HG03103 (cell line): ENCODE measurements around the gene POLA1.

Source experiments
- ATAC-seq: cut with Tn5 transposase; IDR thresholded peaks from one replicate; pipeline ENCODE4 v1.9.1; 2021; ENCODE audit warnings: low read depth; ENCODE audit not compliant: unreplicated experiment

POLA1 gene

GRCh38 chrX:24965372-24965771 lies 271.7 kb downstream of the POLA1 start:
- ATAC-seq = no peak

GRCh38 chrX:24969812-24970211 lies 276.1 kb downstream of the POLA1 start:
- ATAC-seq = no peak

- ATAC-seq = no peak
Measured at GRCh38 chrX:24979081-24979480, 285.4 kb downstream of the POLA1 start.

DNA sequence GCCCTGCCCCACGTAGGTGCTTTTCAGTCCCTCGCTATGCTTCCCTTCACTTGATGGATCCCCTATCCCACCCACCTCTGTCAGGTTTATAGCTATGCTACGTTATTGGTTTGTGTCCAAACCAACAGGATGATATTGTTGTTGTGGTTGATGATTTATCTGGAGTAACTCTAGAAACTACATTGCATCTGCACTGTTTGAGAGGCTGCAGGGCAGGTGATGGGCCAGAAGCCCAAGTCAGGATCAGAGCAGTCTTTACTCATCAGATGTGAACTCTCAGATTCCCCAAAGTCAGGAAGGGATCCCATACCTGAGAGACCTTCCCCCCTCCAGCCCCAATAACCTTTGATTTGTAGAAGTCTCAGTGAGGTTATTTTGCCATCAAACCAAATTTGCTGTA lies 287.3 kb downstream of the POLA1 start:
- no peak for ATAC-seq

DNA sequence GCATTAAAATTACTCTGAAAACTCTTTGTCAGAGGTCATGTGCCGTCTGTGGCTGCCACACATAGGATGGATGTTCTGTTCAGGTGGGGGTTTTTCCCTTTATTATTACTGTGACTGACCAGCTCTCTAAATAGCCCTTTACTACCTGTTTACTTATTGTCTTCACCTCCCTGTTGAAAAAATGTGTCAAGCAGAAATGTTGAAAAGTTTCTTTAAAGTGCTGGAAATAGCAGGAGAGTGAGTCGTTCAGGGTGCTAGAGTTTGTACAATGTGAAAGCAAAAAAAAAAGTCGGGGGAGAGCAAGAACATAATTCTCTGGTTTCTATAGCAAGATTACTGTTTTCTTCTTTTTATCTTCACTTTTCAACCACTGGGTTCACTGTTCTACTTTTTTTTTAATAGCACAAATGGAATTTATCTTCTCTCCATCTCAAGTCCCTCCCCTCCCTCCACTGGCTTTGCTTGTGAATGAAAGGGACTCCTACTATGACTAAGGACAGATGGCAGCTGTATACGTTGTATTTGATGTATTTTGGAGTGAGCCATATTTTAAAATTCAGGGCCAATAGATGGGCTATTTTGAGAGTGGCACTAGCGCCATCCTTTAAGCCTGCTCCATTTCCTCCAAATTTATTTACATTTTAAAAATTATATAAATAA lies 288.7 kb downstream of the POLA1 start:
- ATAC-seq = no peak

DNA sequence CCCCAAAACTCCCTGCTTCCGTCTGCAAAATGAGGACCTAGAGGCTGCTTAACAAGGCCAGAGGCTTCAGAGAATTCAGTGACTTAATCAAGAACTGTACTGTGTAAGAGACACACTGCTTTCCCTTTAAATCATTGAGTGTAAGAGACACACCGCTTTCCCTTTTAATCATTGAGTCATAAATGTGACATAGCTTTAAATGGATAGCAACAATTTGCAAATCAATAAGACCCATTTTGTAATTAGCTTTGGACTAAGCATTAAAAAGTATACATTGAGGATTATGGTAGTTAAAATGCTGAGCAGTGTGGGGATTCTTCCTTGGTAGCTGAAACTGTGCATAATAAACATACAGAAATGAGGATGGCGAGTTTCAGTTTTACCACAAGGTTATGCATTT lies 290.2 kb downstream of the POLA1 start:
- ATAC-seq = no peak

DNA sequence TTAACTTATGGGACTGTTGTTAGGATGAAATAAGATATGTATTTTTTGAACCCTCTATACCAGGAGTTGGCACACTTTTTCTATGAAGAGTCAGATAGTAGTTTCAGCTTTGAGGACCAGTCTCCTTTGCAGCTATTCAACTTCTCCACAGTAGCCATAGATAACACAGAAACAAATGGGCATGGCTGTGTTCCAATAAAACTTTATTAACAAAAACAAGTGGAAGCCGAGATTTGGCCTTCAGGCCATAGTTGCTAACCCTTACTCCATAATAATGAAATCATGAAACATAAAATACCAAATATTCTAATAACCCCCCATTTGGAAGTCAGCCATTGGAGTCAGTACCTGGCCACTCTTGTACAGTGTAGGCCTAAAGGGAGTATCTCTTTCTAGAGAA lies 291.4 kb downstream of the POLA1 start:
- ATAC-seq = no peak

- no peak for ATAC-seq
Measured at GRCh38 chrX:24987731-24988130, 294.0 kb downstream of the POLA1 start.

- ATAC-seq = no peak
Measured at GRCh38 chrX:24988314-24988713, 294.6 kb downstream of the POLA1 start.

- ATAC-seq = no peak
Measured at GRCh38 chrX:24990535-24990934, 296.8 kb downstream of the POLA1 start.

DNA sequence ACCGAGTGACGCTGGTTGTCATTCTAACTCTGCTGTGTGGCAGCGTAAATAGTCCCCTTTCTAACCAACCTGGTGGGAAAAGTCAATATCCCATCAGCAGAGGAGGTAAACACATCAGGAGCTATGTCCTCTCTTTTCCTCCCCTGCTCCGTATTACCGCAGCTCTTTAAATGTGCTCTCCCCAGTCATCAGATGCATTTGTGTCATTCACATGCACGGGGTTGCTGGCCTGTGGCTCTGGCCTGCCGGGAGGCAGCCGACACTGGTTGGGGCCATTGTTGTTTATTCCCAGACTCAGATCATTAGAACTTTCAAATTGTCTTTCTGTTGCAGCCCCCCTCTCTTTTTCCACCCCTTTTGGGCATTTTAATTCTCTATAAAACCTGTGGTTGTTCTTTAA lies 300.2 kb downstream of the POLA1 start:
- ATAC-seq = no peak

DNA sequence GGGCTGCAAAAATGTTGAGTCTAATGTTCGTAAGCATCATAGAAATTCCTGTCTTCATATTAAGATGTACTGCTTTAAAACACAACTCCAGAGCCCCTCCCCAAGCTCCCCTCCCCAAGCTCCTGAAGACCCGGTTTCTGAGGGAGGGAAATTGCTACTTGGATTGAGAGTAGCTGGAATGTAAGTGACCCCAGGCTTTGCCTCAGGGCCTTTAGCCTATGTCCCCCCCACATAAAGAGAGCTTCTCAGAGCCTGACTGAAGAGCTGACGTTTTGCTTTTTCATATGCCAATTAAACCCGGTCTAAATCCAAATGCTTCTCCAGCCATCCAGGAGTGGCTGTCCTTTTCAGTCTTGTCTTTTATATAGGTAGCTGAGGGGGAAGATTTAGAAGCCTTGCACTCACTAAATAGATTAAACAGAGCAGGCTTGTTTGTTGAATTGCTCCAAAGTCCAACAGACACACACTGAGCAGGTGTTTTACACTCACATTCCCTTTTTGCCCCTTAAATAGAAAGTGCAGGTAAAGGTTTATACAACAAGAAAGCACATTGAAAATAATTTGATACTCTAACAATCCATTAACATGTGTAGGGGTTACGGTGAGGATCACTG lies 302.5 kb downstream of the POLA1 start:
- ATAC-seq = no peak

GRCh38 chrX:24999511-24999910 lies 305.8 kb downstream of the POLA1 start:
- ATAC-seq = no peak

GRCh38 chrX:25001808-25002660 lies 308.3 kb downstream of the POLA1 start:
- no peak for ATAC-seq

- no peak for ATAC-seq
Measured at GRCh38 chrX:25002661-25003020, 308.9 kb downstream of the POLA1 start.

GRCh38 chrX:25003066-25003849 lies 309.5 kb downstream of the POLA1 start:
- no peak for ATAC-seq

DNA sequence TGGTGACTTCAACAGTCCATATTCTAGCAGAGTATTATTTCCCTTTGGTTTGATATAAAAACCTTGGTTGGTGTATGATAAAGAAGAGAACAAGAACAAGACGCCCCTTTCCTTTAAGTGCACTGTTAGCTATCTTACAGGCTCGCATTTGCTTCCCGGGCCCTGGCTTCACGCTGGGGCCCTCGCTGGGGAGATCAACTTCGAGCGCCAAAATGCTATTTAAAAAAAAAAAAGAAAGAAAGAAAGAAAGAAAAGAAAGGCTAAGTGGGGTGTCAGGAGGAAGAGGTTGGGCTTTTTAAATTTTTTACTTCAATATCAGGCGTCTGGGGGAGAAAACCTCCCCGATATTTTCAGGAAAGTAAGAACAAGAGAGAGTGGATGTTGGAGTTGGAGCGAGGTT lies 310.3 kb downstream of the POLA1 start:
- ATAC-seq = no peak

DNA sequence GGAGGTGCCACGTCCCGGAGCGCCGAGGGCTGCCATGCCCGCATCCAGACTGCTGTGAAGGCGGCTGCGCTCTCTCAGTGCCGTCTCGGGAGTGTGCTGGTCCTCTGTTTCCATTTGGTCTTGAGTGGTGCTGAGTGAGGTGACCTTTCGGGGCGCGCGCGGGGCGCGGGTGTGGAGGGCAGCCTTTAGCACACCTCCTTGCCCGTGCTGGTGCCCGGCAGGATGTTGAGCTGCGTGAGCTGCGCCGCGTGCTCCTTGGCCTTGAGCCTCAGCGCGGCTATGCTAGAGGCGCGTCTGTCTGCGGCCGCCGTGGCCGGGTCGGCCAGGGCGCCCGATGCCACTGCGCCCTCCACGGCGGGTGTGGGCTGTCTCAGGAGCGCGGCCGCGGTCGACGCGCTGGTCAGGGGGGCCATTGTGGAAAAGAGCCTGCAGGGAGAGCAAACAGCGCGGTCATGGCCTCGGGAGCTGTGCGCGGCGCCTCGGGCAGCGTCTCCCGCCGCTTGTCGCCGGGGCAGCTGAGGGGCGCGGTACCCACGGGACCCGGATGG lies 310.8 kb downstream of the POLA1 start:
- ATAC-seq = no peak

- ATAC-seq = no peak
Measured at GRCh38 chrX:25005034-25005381, 311.3 kb downstream of the POLA1 start.

DNA sequence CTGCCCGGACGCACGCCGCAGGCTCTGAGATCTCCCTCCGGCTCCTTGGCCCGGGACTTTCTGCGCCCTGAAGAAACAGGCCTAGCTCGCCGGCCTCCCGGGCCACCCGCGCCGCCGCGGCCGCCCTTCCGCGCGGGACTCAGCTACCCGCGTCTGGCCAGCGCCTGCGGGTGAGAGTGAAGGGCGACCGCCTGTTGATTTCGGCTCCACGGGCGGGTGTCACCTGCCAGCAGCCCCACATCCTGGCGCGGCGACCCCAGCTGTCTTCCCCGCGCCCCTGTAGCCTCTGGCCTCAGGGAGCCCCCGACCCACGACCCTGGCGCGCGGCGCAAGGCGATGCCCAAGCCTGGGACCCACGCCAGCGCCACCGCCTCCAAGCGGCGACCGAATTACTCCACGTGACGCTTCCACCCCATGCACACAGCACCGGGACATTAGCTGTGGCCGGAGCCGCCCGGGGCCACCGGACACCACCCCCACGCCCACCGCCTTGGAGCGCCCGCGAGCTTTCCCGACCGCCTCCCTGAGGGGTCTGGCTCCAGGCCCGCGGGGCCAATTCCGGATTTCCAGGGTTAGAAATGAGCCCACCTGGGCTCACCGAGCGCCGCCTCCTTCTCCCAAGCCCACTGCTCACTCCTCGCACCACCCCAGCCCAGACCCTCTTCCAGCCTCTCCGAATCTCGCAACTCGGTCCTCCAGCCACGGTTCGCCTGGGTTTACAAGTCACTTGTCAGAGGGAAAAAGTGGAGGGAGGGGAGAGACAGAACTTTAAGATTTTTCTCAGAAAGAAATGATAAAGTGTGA lies 311.9 kb downstream of the POLA1 start:
- no peak for ATAC-seq
